ENCODE results near the gene TBC1D9. TPM values are rescaled to one million over a fixed set of nuclear protein-coding genes. Genes with fewer than 3 reads are reported as not detected.

TBC1D9 gene
- total RNA-seq, 6 experiments from 2014 or later, result 6.6 to 17.9 (median 9.4) TPM

DNA sequence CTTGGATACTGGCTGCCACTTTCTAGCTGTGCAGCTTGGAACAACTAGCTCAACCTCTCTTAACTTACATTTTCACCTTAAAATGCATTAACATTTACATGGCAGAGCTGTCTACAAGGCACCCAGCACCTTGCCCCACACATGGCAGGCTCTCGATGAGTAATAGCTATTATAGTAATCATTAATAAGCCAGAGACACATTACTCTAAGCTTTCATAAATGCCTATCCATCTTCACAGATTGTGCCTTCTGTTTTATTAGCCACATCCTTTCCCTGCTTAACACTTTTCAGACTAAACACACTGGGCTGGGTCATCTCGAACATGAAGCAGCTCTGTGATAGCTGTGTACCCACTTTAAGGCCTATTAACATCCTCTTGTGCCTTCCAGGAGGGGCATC is 103.6 kb downstream of the TBC1D9 start:
- intact Hi-C loops (cut with DNase I), result no loop called here
- DNase-seq (no peak), ATAC-seq (no peak)
- Histone ChIP-seq H3K36me3 (peaks cover 0 to 9% (median 0%) of the 10 kb centered on the region in 4 donors), H3K9me3 (no peaks in the 10 kb centered on the region), H3K27me3 (no peaks in the 10 kb centered on the region), H3K4me3 (no peak overlapping the region), H3K4me1 (no peaks in the 10 kb centered on the region), H3K27ac (no peak overlapping the region)
- TF ChIP-seq, protein P1, sequence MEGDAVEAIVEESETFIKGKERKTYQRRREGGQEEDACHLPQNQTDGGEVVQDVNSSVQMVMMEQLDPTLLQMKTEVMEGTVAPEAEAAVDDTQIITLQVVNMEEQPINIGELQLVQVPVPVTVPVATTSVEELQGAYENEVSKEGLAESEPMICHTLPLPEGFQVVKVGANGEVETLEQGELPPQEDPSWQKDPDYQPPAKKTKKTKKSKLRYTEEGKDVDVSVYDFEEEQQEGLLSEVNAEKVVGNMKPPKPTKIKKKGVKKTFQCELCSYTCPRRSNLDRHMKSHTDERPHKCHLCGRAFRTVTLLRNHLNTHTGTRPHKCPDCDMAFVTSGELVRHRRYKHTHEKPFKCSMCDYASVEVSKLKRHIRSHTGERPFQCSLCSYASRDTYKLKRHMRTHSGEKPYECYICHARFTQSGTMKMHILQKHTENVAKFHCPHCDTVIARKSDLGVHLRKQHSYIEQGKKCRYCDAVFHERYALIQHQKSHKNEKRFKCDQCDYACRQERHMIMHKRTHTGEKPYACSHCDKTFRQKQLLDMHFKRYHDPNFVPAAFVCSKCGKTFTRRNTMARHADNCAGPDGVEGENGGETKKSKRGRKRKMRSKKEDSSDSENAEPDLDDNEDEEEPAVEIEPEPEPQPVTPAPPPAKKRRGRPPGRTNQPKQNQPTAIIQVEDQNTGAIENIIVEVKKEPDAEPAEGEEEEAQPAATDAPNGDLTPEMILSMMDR (IDR thresholded peaks at IDR 0.05), result no peak
- no peak for TF ChIP-seq POLR2A (IDR thresholded peaks at IDR 0.05)
- WGBS (ENCODE audit: insufficient coverage, low coverage, low lambda C conversion rate, missing lambda C conversion rate), result 85% methylated on average over 2 of the region's 2 CpGs

DNA sequence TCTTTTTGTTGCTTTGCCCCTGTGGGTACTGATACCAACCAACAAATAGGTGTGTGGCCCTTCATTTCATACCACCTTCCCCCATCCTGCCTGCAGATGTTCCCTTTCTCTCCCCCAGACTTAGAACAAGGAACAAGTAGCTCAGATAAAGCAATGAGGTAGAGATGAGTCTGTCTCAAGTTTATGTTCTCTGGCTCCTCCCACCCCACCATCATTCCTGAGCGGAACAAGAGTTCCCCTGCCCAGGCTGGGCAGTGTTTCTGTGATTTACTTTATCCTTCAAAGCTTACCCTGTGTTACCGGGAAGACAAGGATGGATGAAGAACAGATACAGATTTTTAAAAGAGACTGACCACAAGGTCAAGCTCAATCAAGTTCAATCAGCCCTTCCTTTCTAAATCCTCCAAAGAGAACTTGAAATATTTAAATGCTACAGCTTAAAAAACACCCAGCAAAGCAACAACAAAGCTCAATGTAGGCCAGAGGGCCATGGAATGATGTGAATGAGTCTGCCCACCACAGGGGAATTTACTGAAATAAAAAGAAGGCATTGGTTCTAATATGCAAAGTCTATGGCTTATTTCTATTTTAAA is 107.4 kb downstream of the TBC1D9 start:
- Histone ChIP-seq H3K27ac (no peak overlapping the region), H3K27me3 (no peaks in the 10 kb centered on the region), H3K4me3 (no peak overlapping the region), H3K4me1 (peaks cover 0 to 16% (median 0%) of the 10 kb centered on the region in 4 donors), H3K9me3 (no peaks in the 10 kb centered on the region), H3K36me3 (no peaks in the 10 kb centered on the region)
- TF ChIP-seq, protein P1 (IDR thresholded peaks at IDR 0.05), result no peak
- no peak for TF ChIP-seq POLR2A (IDR thresholded peaks at IDR 0.05)
- ATAC-seq (no peak), DNase-seq (no peak)
- 94% methylated on average over 2 of the region's 2 CpGs for WGBS (ENCODE audit: insufficient coverage, low coverage, low lambda C conversion rate, missing lambda C conversion rate)
- intact Hi-C loops (cut with DNase I), result no loop called here

DNA sequence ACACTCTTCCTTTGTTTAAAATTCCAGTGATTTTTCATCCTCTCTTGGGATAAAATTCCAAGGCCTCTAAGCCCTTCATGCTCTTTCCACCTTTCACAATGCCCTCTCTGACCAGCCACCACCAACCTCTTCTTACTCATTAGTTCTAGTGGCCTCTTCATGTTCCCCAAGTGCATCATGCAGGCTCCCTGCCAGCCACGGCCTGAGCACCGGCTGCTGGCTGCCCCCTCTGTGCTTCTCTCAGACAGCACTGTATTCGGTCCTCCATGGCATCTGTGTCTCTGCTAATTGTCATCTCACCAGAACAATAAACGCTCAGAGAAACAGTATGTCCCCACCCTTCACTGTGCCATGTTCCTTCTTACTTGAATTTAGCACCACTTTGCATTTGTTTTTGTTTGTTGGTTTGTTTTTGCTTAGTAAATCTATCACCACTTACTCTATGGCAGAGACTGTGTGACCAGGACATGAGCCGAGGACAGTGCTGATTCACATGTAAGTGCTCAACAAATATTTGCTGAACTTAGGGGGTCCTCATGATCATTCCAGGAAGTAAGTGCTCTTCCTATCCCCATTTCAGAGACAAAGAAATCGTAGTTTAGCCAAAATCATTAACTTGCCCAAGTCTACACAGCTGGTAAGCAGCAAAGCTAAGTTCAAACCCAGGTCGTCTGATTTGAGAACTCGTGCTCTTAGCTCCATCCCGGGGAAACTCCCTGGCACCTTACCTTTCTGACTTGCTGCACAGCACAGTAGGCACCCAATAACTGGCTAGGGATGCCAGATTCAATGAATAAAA is 110.4 kb downstream of the TBC1D9 start:
- Histone ChIP-seq H3K36me3 (no peaks in the 10 kb centered on the region), H3K4me1 (peaks cover 0 to 28% (median 0%) of the 10 kb centered on the region in 4 donors), H3K9me3 (no peaks in the 10 kb centered on the region), H3K4me3 (no peak overlapping the region), H3K27me3 (no peaks in the 10 kb centered on the region), H3K27ac (peak overlapping the region in 1 of 3 donors; percentile 27)
- TF ChIP-seq, protein P1 (IDR thresholded peaks at IDR 0.05), result no peak
- TF ChIP-seq POLR2A (IDR thresholded peaks at IDR 0.05), result no peak
- ATAC-seq (peak in 3 of 4 donors; percentile 55 to 75 (median 61)), DNase-seq (peak in 1 of 3 donors; percentile 44)
- WGBS (ENCODE audit: insufficient coverage, low coverage, low lambda C conversion rate, missing lambda C conversion rate), result 36% methylated on average over 9 of the region's 9 CpGs
- intact Hi-C loops (cut with DNase I), result no loop called here

DNA sequence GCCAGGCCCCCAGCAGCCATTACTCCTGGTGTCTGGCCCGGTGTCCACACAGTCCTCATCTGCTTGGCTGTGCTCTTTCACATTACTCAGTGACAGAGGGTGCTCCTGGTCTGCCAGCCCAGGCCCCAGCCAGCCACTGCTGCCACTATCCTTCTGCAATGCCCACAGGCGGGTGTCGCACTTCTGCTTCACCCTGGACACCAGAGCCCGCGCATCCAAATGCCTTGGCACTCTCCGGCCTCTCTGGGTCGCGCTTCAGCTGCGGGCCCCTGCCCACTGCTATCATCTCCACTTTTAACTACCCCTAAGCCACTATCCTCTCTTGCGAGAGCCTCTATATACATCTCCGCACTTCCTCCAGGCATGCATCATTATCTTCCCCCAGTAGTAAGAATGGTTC is 111.0 kb downstream of the TBC1D9 start:
- no peaks in the 10 kb centered on the region for H3K9me3 ChIP-seq
- no peak overlapping the region for H3K4me3 ChIP-seq
- no peak for TF ChIP-seq POLR2A (IDR thresholded peaks at IDR 0.05)
- TF ChIP-seq, protein P1 (IDR thresholded peaks at IDR 0.05), result no peak
- WGBS (ENCODE audit: insufficient coverage, low coverage, low lambda C conversion rate, missing lambda C conversion rate), result 94% methylated on average over 10 of the region's 11 CpGs
- ATAC-seq, result no peak
- peak overlapping the region in 1 of 3 donors; percentile 27 for H3K27ac ChIP-seq
- H3K27me3 ChIP-seq, result no peaks in the 10 kb centered on the region
- no peaks in the 10 kb centered on the region for H3K36me3 ChIP-seq
- peak in 1 of 3 donors; percentile 22 for DNase-seq
- intact Hi-C loops (cut with DNase I), result no loop called here
- peaks cover 0 to 32% (median 0%) of the 10 kb centered on the region in 4 donors for H3K4me1 ChIP-seq

Measured in right lobe of liver (tissue), 6 donors.